Bronchial epithelial cell (primary cell): Measurements from ENCODE around the gene SOX13. TPM values are rescaled to one million over a fixed set of nuclear protein-coding genes. Genes with fewer than 3 reads are reported as not detected.

Experiments used
- DNase-seq: peaks from one replicate; pipeline ENCODE4 v3.0.0-alpha.2; 2010; ENCODE audit warnings: low read depth
- FAIRE-seq: peaks from 2 replicates; lab custom pipeline; 2011; peaks lifted over from hg19 to GRCh38; lab: Jason Lieb, UNC
- H3K27me3 ChIP-seq: 2 replicates; pipeline ENCODE4 v1.5.1; 2011; ENCODE audit warnings: low read length; ENCODE audit not compliant: control insufficient read depth, insufficient read depth
- H3K36me3 ChIP-seq: 2 replicates; pipeline ENCODE4 v1.5.1; 2011; ENCODE audit warnings: low read length; ENCODE audit not compliant: control insufficient read depth, insufficient read depth
- H3K4me3 ChIP-seq: 2 replicates; pipeline ENCODE4 v1.5.1; 2011; ENCODE audit warnings: mild to moderate bottlenecking, low read depth, low read length, control low read depth
- CTCF ChIP-seq: IDR thresholded peaks from 2 replicates; pipeline ENCODE4 v1.5.1; 2011; ENCODE audit warnings: mild to moderate bottlenecking, moderate library complexity, low read length, control low read depth, inconsistent platforms; ENCODE audit not compliant: insufficient read depth, severe bottlenecking
- total RNA-seq: library from RNA; depleted of rRNA; stranded (reverse); fragments of >200 nt; gene quantifications from 2 replicates; pipeline ENCODE4 v1.2.1, GENCODE V29; 2014

SOX13 gene
- total RNA-seq, 1 donor from 2014 or later, result 3.2 TPM

- FAIRE-seq, result no peak
- no peak for DNase-seq
- Histone ChIP-seq H3K27me3 (no peaks in the 10 kb centered on the region), H3K4me3 (no peak overlapping the region), H3K36me3 (no peaks in the 10 kb centered on the region)
- TF ChIP-seq CTCF, result no peak
Measured at GRCh38 chr1:204103431-204103741, 30.5 kb downstream of the SOX13 start.

GRCh38 chr1:204104331-204105130 is 31.6 kb downstream of the SOX13 start:
- H3K27me3 ChIP-seq, result no peaks in the 10 kb centered on the region
- no peak for TF ChIP-seq CTCF
- DNase-seq, result peak; percentile 28
- H3K4me3 ChIP-seq, result no peak overlapping the region
- no peak for FAIRE-seq
- no peaks in the 10 kb centered on the region for H3K36me3 ChIP-seq

GRCh38 chr1:204105131-204105515 is 32.2 kb downstream of the SOX13 start:
- Histone ChIP-seq H3K27me3 (no peaks in the 10 kb centered on the region), H3K4me3 (no peak overlapping the region), H3K36me3 (no peaks in the 10 kb centered on the region)
- TF ChIP-seq CTCF, result no peak
- FAIRE-seq (no peak), DNase-seq (no peak)

- TF ChIP-seq CTCF, result no peak
- Histone ChIP-seq H3K4me3 (no peak overlapping the region), H3K27me3 (no peaks in the 10 kb centered on the region), H3K36me3 (no peaks in the 10 kb centered on the region)
- FAIRE-seq (no peak), DNase-seq (no peak)
Measured at GRCh38 chr1:204106825-204107224, 33.9 kb downstream of the SOX13 start.

GRCh38 chr1:204107892-204108291 is 35.0 kb downstream of the SOX13 start:
- FAIRE-seq (no peak), DNase-seq (no peak)
- no peaks in the 10 kb centered on the region for H3K36me3 ChIP-seq
- H3K4me3 ChIP-seq, result no peak overlapping the region
- H3K27me3 ChIP-seq, result no peaks in the 10 kb centered on the region
- no peak for TF ChIP-seq CTCF
